SK-N-SH (cell line): ENCODE measurements around the gene PTPN14. TPM values are rescaled to one million over a fixed set of nuclear protein-coding genes. Genes with fewer than 3 reads are reported as not detected.
A peak's percentile ranks its signal among the peaks of the same experiment; 100 is the strongest.

ENCODE experiments used
- CTCF ChIA-PET: fragments of 300-600, 350-600 bp; formaldehyde crosslinking; extraction: SDS; loops from one replicate; lab custom pipeline; 2021; lab: Yijun Ruan, JAX
- POLR2A ChIA-PET: fragments of 350-600 bp; sonication (Branson Sonifier 250); formaldehyde crosslinking; extraction: SDS; loops from one replicate; lab custom pipeline; 2020; ENCODE audit warnings: antibody characterized with exemption, inconsistent platforms; lab: Yijun Ruan, JAX
- DNase-seq: peaks from one replicate; pipeline ENCODE4 v3.0.0; 2012
- H2AFZ ChIP-seq: fragments of 200-600 bp; sonication (generic); 2 replicates; pipeline ENCODE4 v1.8.1; 2016; ENCODE audit warnings: antibody characterized with exemption, mild to moderate bottlenecking, low read depth
- H3F3A ChIP-seq: fragments of 200-600 bp; sonication (generic); replicated peaks from 2 replicates; pipeline ENCODE3; 2016; ENCODE audit warnings: antibody characterized with exemption, mild to moderate bottlenecking; ENCODE audit not compliant: insufficient read depth
- H3K27ac ChIP-seq, 2 experiments: fragments of 200-500 bp in 1 of 2; fragments of 200-600 bp in 1 of 2; sonication (Bioruptor generic) in 1 of 2; sonication (generic), shearing (Covaris generic) in 1 of 2; 2 replicates each; pipeline versions ENCODE4 v1.5.1 to v1.6.1; 2014 to 2016; ENCODE audit warnings: low read depth in 2 of 2, inconsistent platforms in 1 of 2, low read length in 1 of 2, mild to moderate bottlenecking in 1 of 2, mixed read lengths in 1 of 2
- H3K27me3 ChIP-seq: fragments of 200-600 bp; sonication (generic), shearing (Covaris generic); 2 replicates; pipeline ENCODE4 v1.6.1; 2016; ENCODE audit warnings: mixed run types; ENCODE audit not compliant: insufficient read depth
- H3K36me3 ChIP-seq, 2 experiments: fragments of 200-500 bp in 1 of 2; fragments of 200-600 bp in 1 of 2; sonication (Bioruptor generic) in 1 of 2; sonication (generic) in 1 of 2; replicated peaks in 1 of 2; 2 replicates each; pipeline versions ENCODE3 to v1.5.1; 2014 to 2016; ENCODE audit warnings: low read length in 1 of 2, mild to moderate bottlenecking in 1 of 2; ENCODE audit not compliant: insufficient read depth in 2 of 2, control insufficient read depth in 1 of 2
- H3K4me1 ChIP-seq, 2 experiments: fragments of 200-500 bp in 1 of 2; fragments of 200-600 bp in 1 of 2; sonication (Bioruptor generic) in 1 of 2; sonication (generic), shearing (Covaris generic) in 1 of 2; 2 replicates each; pipeline versions ENCODE4 v1.5.1 to v1.6.1; 2014 to 2016; ENCODE audit warnings: low read depth in 1 of 2, low read length in 1 of 2, mixed run types in 1 of 2; ENCODE audit not compliant: insufficient read depth in 2 of 2, control insufficient read depth in 1 of 2
- H3K4me2 ChIP-seq: fragments of 200-600 bp; sonication (generic), shearing (Covaris generic); 2 replicates; pipeline ENCODE4 v1.6.1; 2017; ENCODE audit warnings: mixed run types
- H3K4me3 ChIP-seq, 2 experiments: fragments of 200-500 bp in 1 of 2; fragments of 200-600 bp in 1 of 2; sonication (Bioruptor generic) in 1 of 2; sonication (generic), shearing (Covaris generic) in 1 of 2; 2 replicates each; pipeline versions ENCODE4 v1.5.1 to v1.8.1; 2014 to 2016; ENCODE audit warnings: low read depth in 2 of 2, inconsistent platforms in 1 of 2, low read length in 1 of 2, mild to moderate bottlenecking in 1 of 2, mixed read lengths in 1 of 2, moderate library complexity in 1 of 2
- H3K79me2 ChIP-seq: fragments of 200-600 bp; sonication (generic); 2 replicates; pipeline ENCODE4 v1.8.1; 2017; ENCODE audit warnings: mild to moderate bottlenecking; ENCODE audit not compliant: insufficient read depth
- H3K9ac ChIP-seq: fragments of 200-600 bp; sonication (generic); 2 replicates; pipeline ENCODE4 v1.6.1; 2017; ENCODE audit warnings: mixed run types
- H3K9me2 ChIP-seq: fragments of 200-600 bp; sonication (generic); 2 replicates; pipeline ENCODE4 v1.6.1; 2017; ENCODE audit warnings: mixed run types
- H3K9me3 ChIP-seq: fragments of 200-600 bp; sonication (generic); 2 replicates; pipeline ENCODE4 v1.6.1; 2017; ENCODE audit warnings: mixed run types, mild to moderate bottlenecking, moderate library complexity
- H4K20me1 ChIP-seq: fragments of 200-600 bp; sonication (generic); 2 replicates; pipeline ENCODE4 v1.6.1; 2017; ENCODE audit warnings: mild to moderate bottlenecking, mixed run types; ENCODE audit not compliant: insufficient read depth
- CHD2 ChIP-seq: fragments of 150-350 bp; IDR thresholded peaks from 2 replicates; pipeline ENCODE4 v1.6.1; 2018; ENCODE audit warnings: low read length; ENCODE audit not compliant: partially characterized antibody
- EP300 ChIP-seq, 2 experiments: IDR thresholded peaks; 2 replicates each; pipeline versions ENCODE4 v1.4.0 to v1.6.1; 2012; ENCODE audit warnings: borderline replicate concordance in 1 of 2, low read depth in 1 of 2, low read length in 1 of 2
- FOXJ3 ChIP-seq: sonication (generic); formaldehyde crosslinking; IDR thresholded peaks from 2 replicates; pipeline ENCODE4 v1.5.1; 2020; ENCODE audit warnings: mild to moderate bottlenecking, missing genetic modification reagents
- NRF1 ChIP-seq: IDR thresholded peaks from 2 replicates; pipeline ENCODE4 v1.6.1; 2012; ENCODE audit warnings: low read depth, mild to moderate bottlenecking, low read length
- RCOR1 ChIP-seq: fragments of 150-350 bp; IDR thresholded peaks from 2 replicates; pipeline ENCODE4 v1.6.1; 2017; ENCODE audit warnings: antibody characterized with exemption, low read length
- RXRA ChIP-seq: IDR thresholded peaks from 2 replicates; pipeline ENCODE4 v1.4.0; 2012; ENCODE audit warnings: low read depth, mild to moderate bottlenecking, borderline replicate concordance
- SMC3 ChIP-seq: IDR thresholded peaks from 2 replicates; pipeline ENCODE4 v1.6.1; 2012; ENCODE audit warnings: low read depth, low read length, improper control_type of control experiment
- TAF1 ChIP-seq: IDR thresholded peaks from 2 replicates; pipeline ENCODE4 v1.6.1; 2012; ENCODE audit warnings: low read depth, mild to moderate bottlenecking, low read length, moderate library complexity, borderline replicate concordance
- WGBS: methylation state at CpG from one replicate; pipeline ENCODE4 v1.1.6; 2017; ENCODE audit warnings: low lambda C conversion rate; 5-methylcytosine and 5-hydroxymethylcytosine counted together
- polyA plus RNA-seq, 3 experiments: library from polyadenylated mRNA; depleted of rRNA; stranded (reverse); fragments of >200 nt; gene quantifications; 2 replicates each; pipeline ENCODE4 v1.2.3, GENCODE V29; 2012
- TF ChIP-seq, protein P1 (sequence below): IDR thresholded peaks from 2 replicates; pipeline ENCODE4 v1.6.1; 2012; ENCODE audit warnings: mild to moderate bottlenecking, low read depth, low read length, moderate library complexity
- TF ChIP-seq, protein P2 (sequence below): IDR thresholded peaks from 2 replicates; pipeline ENCODE4 v1.4.0; 2012; ENCODE audit warnings: low read depth

PTPN14 gene
- polyA plus RNA-seq, 1 of the 3 experiments (the other 2 are of a cell fraction), result 12.8 TPM

DNA sequence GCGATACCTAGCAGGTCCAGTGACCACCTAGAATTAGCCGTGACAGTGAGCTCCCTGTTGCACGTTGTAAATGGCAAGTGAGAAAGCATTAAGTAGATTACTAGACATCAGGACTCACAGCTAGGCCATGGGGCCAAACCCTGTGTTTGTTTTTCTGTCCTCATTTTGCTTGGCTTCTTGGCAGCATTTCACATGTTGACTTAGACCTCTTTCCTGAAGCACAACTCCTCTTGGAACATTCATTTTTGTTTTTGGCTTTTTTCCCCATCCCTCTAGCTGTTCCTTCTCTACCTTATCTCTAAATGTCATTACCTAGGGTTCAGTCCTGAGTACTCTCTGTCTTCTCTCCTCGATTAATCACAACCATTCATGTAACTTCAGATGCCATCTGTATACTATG, 16.9 kb upstream of the PTPN14 start (continued):
- TF ChIP-seq, protein P1, sequence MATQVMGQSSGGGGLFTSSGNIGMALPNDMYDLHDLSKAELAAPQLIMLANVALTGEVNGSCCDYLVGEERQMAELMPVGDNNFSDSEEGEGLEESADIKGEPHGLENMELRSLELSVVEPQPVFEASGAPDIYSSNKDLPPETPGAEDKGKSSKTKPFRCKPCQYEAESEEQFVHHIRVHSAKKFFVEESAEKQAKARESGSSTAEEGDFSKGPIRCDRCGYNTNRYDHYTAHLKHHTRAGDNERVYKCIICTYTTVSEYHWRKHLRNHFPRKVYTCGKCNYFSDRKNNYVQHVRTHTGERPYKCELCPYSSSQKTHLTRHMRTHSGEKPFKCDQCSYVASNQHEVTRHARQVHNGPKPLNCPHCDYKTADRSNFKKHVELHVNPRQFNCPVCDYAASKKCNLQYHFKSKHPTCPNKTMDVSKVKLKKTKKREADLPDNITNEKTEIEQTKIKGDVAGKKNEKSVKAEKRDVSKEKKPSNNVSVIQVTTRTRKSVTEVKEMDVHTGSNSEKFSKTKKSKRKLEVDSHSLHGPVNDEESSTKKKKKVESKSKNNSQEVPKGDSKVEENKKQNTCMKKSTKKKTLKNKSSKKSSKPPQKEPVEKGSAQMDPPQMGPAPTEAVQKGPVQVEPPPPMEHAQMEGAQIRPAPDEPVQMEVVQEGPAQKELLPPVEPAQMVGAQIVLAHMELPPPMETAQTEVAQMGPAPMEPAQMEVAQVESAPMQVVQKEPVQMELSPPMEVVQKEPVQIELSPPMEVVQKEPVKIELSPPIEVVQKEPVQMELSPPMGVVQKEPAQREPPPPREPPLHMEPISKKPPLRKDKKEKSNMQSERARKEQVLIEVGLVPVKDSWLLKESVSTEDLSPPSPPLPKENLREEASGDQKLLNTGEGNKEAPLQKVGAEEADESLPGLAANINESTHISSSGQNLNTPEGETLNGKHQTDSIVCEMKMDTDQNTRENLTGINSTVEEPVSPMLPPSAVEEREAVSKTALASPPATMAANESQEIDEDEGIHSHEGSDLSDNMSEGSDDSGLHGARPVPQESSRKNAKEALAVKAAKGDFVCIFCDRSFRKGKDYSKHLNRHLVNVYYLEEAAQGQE, result no peak
- TF ChIP-seq TAF1, result no peak
- TF ChIP-seq EP300 (IDR thresholded peaks at IDR 0.05; ENCODE audit: borderline replicate concordance in 1 of 2, low read depth in 1 of 2, low read length in 1 of 2), result no peak
- TF ChIP-seq FOXJ3, result no peak
- TF ChIP-seq RXRA, result no peak
- TF ChIP-seq NRF1, result no peak
- TF ChIP-seq SMC3, result no peak
- TF ChIP-seq, all 33 proteins: peak for 0

DNA sequence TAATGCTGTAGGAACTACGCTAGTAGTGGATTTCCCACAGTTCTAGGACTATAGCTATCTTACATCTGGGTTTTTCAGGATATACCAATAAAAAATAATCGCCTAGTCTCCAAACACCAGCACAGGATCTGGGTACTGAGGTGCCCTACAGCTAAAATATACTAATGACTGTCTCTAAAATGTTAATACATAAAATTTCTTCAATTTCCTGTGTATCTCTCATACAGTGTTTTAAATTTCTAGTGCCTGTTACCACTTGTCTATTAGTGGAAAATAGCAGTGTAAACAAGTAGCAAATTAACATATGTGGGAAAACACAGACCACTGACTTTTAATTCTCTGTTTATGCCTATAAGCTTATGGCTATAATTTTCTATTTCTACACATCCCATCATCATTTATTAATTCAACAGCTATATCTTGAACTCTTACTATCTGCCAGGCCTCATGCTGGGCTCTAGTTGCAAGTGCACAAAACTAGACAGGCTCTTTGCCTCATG, 16.1 kb upstream of the PTPN14 start:
- peak overlapping the region in 1 of 2 experiments; percentile 75; a peak in 2 of 4 replicates for H3K27ac ChIP-seq
- H4K20me1 ChIP-seq, result no peaks in the 10 kb centered on the region
- H3K9me2 ChIP-seq, result no peaks in the 10 kb centered on the region
- peaks cover 61% of the 10 kb centered on the region for H3F3A ChIP-seq
- H3K27me3 ChIP-seq, result no peaks in the 10 kb centered on the region
- H3K4me3 ChIP-seq, result no peak overlapping the region
- no peaks in the 10 kb centered on the region for H3K9me3 ChIP-seq
- DNase-seq, result no peak
- H3K4me1 ChIP-seq, result peaks cover 2 to 34% of the 10 kb centered on the region in 2 experiments
- H2AFZ ChIP-seq, result no peak overlapping the region
- no peaks in the 10 kb centered on the region for H3K36me3 ChIP-seq
- H3K79me2 ChIP-seq, result no peaks in the 10 kb centered on the region
- 0 out of 2 replicates have a peak overlapping the region, but pooled peaks have one; percentile 14 for H3K9ac ChIP-seq
- ChIA-PET POLR2A (no interaction called here), CTCF (interaction anchor here (1.4 to 4.2 kb wide), 3 partner anchors 10 to 235 kb away, joined by 4 to 21 read pairs (median 18); no protein-coding TSS in a partner anchor)
- TF ChIP-seq SMC3 (no peak), CHD2 (no peak), RCOR1 (no peak)
- TF ChIP-seq, protein P2, sequence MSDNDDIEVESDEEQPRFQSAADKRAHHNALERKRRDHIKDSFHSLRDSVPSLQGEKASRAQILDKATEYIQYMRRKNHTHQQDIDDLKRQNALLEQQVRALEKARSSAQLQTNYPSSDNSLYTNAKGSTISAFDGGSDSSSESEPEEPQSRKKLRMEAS, result no peak
- 87% methylated on average over 2 of the region's 2 CpGs for WGBS
- peak overlapping the region; percentile 17; the same call in 1 of the 2 replicates for H3K4me2 ChIP-seq
